CD14-positive monocyte (primary cell): ENCODE results near the gene HS6ST2. TPM values are rescaled to one million over a fixed set of nuclear protein-coding genes. Genes with fewer than 3 reads are reported as not detected.

Source experiments
- DNase-seq, 3 donors: peaks; one replicate each; pipeline ENCODE4 v3.0.0-alpha.2; 2011 to 2022
- H2AFZ ChIP-seq: 2 replicates; pipeline ENCODE4 v1.6.0; 2012; ENCODE audit warnings: mild to moderate bottlenecking, low read depth, low read length, inconsistent platforms; ENCODE audit not compliant: insufficient read depth, poor library complexity, severe bottlenecking
- H3K27ac ChIP-seq, 2 donors: 1 replicate in 1 of 2; 2 replicates in 1 of 2; pipeline ENCODE4 v1.5.1; 2012 to 2013; ENCODE audit warnings: low read length in 2 of 2, control low read depth in 1 of 2, inconsistent platforms in 1 of 2, low read depth in 1 of 2, mild to moderate bottlenecking in 1 of 2
- H3K27me3 ChIP-seq, 2 donors: one replicate each; pipeline versions ENCODE4 v1.6.0 to v1.6.1; 2011 to 2013; ENCODE audit warnings: low read length in 2 of 2; ENCODE audit not compliant: control insufficient read depth in 2 of 2, insufficient read depth in 2 of 2
- H3K36me3 ChIP-seq, 2 donors: replicated peaks in 1 of 2; 1 replicate in 1 of 2; 2 replicates in 1 of 2; pipeline versions ENCODE4 v1.5.1 to v1.6.1; 2012 to 2013; ENCODE audit warnings: low read length in 2 of 2, control low read depth in 1 of 2, inconsistent platforms in 1 of 2, mild to moderate bottlenecking in 1 of 2; ENCODE audit not compliant: insufficient read depth in 2 of 2, control insufficient read depth in 1 of 2
- H3K4me1 ChIP-seq, 2 donors: 1 replicate in 1 of 2; 2 replicates in 1 of 2; pipeline versions ENCODE4 v1.5.1 to v1.6.1; 2012 to 2013; ENCODE audit warnings: low read length in 2 of 2, control low read depth in 1 of 2, inconsistent platforms in 1 of 2, mild to moderate bottlenecking in 1 of 2, moderate library complexity in 1 of 2; ENCODE audit not compliant: insufficient read depth in 2 of 2, control insufficient read depth in 1 of 2
- H3K4me2 ChIP-seq: replicated peaks from 2 replicates; pipeline ENCODE3; 2012; ENCODE audit warnings: low read length, moderate library complexity, mild to moderate bottlenecking; ENCODE audit not compliant: poor library complexity, severe bottlenecking; ENCODE audit errors: extremely low read depth
- H3K4me3 ChIP-seq, 3 experiments: fragments of 200-600 bp in 1 of 3; sonication (generic) in 1 of 3; replicated peaks in 1 of 3; 1 replicate in 2 of 3; 2 replicates in 1 of 3; pipeline ENCODE4 v1.5.1; 2011 to 2013; ENCODE audit warnings: low read length in 3 of 3, mild to moderate bottlenecking in 3 of 3, control low read depth in 2 of 3, low read depth in 2 of 3, inconsistent platforms in 1 of 3, moderate library complexity in 1 of 3
- H3K79me2 ChIP-seq: 2 replicates; pipeline ENCODE4 v1.6.0; 2012; ENCODE audit warnings: mild to moderate bottlenecking, control low read depth, inconsistent platforms, low read length, moderate library complexity; ENCODE audit not compliant: insufficient read depth
- H3K9ac ChIP-seq: 2 replicates; pipeline ENCODE4 v1.6.0; 2017; ENCODE audit warnings: low read length, mild to moderate bottlenecking; ENCODE audit not compliant: insufficient read depth, poor library complexity, severe bottlenecking
- H3K9me3 ChIP-seq, 2 donors: replicated peaks in 1 of 2; 1 replicate in 1 of 2; 2 replicates in 1 of 2; pipeline versions ENCODE4 v1.5.1 to v1.6.1; 2012 to 2013; ENCODE audit warnings: low read length in 2 of 2, control low read depth in 1 of 2; ENCODE audit not compliant: control insufficient read depth in 1 of 2, insufficient read depth in 1 of 2
- H4K20me1 ChIP-seq: 2 replicates; pipeline ENCODE4 v1.6.0; 2012; ENCODE audit warnings: mild to moderate bottlenecking, low read length, control low read depth, moderate library complexity; ENCODE audit not compliant: insufficient read depth
- H3K27ac Mint-ChIP-seq, 7 donors: one replicate each; pipeline ENCODE4 v1.8.0; 2020; ENCODE audit warnings: mild to moderate bottlenecking in 7 of 7, mixed read lengths in 7 of 7, moderate library complexity in 6 of 7, inconsistent platforms in 2 of 7
- H3K27me3 Mint-ChIP-seq, 3 donors: one replicate each; pipeline ENCODE4 v1.8.0; 2021 to 2022; ENCODE audit warnings: low read depth in 3 of 3, mild to moderate bottlenecking in 3 of 3, mixed read lengths in 3 of 3, moderate library complexity in 3 of 3, inconsistent platforms in 1 of 3
- H3K36me3 Mint-ChIP-seq, 2 donors: one replicate each; pipeline ENCODE4 v1.8.0; 2020; ENCODE audit warnings: mixed read lengths in 2 of 2, inconsistent platforms in 1 of 2, mild to moderate bottlenecking in 1 of 2
- H3K4me1 Mint-ChIP-seq: one replicate; pipeline ENCODE4 v1.8.0; 2020; ENCODE audit warnings: mild to moderate bottlenecking, mixed read lengths
- H3K4me3 Mint-ChIP-seq, 2 donors: one replicate each; pipeline ENCODE4 v1.8.0; 2020; ENCODE audit warnings: mild to moderate bottlenecking in 2 of 2, mixed read lengths in 2 of 2, moderate library complexity in 1 of 2
- H3K9me3 Mint-ChIP-seq, 7 donors: one replicate each; pipeline ENCODE4 v1.8.0; 2020 to 2022; ENCODE audit warnings: mixed read lengths in 7 of 7, mild to moderate bottlenecking in 6 of 7, moderate library complexity in 6 of 7, inconsistent platforms in 2 of 7
- WGBS: methylation state at CpG from one replicate; pipeline ENCODE4 v1.1.5; 2013; ENCODE audit warnings: missing lambda C conversion rate; ENCODE audit not compliant: insufficient coverage; 5-methylcytosine and 5-hydroxymethylcytosine counted together
- intact Hi-C, 2 donors: fragments of 100-400 bp; cut with micrococcal nuclease; formaldehyde crosslinking; loops; one replicate each; pipeline versions ENCODE4 v1.15.0 to v1.15.1; 2023
- polyA plus RNA-seq, 3 donors: library from polyadenylated mRNA; depleted of rRNA in 1 of 3; unstranded in 2 of 3; stranded (reverse) in 1 of 3; fragments of 300-500 nt in 2 of 3; fragments of >200 nt in 1 of 3; fragmentation: Illumina TruSeq in 2 of 3; gene quantifications; 1 replicate in 2 of 3; 2 replicates in 1 of 3; pipeline ENCODE4 v1.2.3, GENCODE V29; 2012 to 2021
- TF ChIP-seq, protein P1 (sequence below): fragments of 200-600 bp; IDR thresholded peaks from one replicate; pipeline ENCODE4 v1.8.0; 2022; ENCODE audit warnings: antibody characterized with exemption, mild to moderate bottlenecking

The HS6ST2 gene
- polyA plus RNA-seq, 3 donors, result not detected

DNA sequence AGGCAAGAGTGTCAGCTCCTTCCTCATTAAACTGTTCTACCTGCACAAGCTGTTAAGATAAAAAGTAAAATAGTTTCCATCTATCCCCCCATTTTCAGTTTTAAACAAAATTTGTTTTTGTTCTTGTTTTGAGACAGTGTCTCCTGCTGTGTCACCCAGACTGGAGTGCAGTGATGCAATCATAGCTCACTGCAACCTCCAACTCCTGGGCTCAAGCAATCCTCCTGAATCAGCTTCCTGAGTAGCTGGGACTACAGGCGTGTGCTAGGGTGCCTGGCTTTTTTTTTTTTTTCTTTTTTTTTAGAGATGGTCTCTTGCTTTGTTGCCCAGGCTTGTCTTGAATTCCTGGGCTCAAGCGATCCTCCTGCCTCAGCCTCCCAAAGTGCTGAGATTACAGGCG, 105.4 kb downstream of the HS6ST2 start:
- Mint-ChIP-seq H3K27me3 (peaks cover 0 to 9% (median 0%) of the 10 kb centered on the region in 3 donors), H3K4me1 (peaks cover 7% of the 10 kb centered on the region), H3K4me3 (no peak overlapping the region), H3K36me3 (no peaks in the 10 kb centered on the region), H3K27ac (no peak overlapping the region), H3K9me3 (no peaks in the 10 kb centered on the region)
- Histone ChIP-seq H3K9me3 (no peaks in the 10 kb centered on the region), H3K36me3 (no peaks in the 10 kb centered on the region), H3K4me3 (no peak overlapping the region), H2AFZ (no peak overlapping the region), H4K20me1 (no peaks in the 10 kb centered on the region), H3K9ac (no peak overlapping the region), H3K79me2 (no peaks in the 10 kb centered on the region), H3K27me3 (no peaks in the 10 kb centered on the region), H3K4me2 (no peak overlapping the region), H3K4me1 (no peaks in the 10 kb centered on the region), H3K27ac (no peak overlapping the region)
- TF ChIP-seq, protein P1, sequence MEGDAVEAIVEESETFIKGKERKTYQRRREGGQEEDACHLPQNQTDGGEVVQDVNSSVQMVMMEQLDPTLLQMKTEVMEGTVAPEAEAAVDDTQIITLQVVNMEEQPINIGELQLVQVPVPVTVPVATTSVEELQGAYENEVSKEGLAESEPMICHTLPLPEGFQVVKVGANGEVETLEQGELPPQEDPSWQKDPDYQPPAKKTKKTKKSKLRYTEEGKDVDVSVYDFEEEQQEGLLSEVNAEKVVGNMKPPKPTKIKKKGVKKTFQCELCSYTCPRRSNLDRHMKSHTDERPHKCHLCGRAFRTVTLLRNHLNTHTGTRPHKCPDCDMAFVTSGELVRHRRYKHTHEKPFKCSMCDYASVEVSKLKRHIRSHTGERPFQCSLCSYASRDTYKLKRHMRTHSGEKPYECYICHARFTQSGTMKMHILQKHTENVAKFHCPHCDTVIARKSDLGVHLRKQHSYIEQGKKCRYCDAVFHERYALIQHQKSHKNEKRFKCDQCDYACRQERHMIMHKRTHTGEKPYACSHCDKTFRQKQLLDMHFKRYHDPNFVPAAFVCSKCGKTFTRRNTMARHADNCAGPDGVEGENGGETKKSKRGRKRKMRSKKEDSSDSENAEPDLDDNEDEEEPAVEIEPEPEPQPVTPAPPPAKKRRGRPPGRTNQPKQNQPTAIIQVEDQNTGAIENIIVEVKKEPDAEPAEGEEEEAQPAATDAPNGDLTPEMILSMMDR, result no peak
- intact Hi-C loops, result no loop called here
- WGBS, result no CpG with 5 or more reads among the region's 3 CpGs
- peak in 1 of 3 donors; percentile 1 for DNase-seq

DNA sequence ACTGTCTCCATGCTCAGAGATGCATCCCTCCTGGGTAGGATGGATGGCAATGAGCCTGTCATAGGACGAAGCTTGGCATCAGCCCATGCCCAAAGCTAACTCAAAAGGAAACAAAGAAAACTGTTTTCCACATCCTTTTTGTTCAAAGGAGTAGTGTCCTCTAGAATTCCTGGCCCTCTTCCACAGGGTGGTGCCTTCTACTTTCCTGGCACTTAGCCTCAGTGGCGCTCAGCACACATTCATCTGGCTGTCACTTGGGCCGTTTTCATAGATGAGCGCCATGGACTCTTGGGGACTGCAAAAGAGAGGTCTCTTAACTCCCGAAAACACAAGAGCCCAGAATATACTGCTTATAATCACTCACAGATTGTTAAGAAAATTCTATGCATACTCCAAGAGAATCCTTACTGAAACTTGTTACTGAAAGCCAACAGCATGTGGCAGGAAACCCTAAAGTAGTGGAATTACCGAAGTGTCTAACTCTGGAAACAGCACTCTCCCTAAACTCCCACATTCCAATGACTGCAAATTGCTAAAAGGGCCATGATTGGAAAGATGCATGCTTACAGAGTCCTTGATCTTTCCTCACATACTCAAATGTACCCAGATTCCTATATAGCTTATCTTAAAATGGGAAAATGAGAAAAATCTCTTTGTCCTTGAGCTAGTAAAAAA, 110.0 kb downstream of the HS6ST2 start:
- no peak for DNase-seq
- Mint-ChIP-seq H3K36me3 (no peaks in the 10 kb centered on the region), H3K9me3 (peaks cover 0 to 1% (median 0%) of the 10 kb centered on the region in 7 donors), H3K27ac (no peak overlapping the region), H3K4me3 (no peak overlapping the region), H3K4me1 (peaks cover 7% of the 10 kb centered on the region), H3K27me3 (peaks cover 0 to 9% (median 0%) of the 10 kb centered on the region in 3 donors)
- H3K27ac ChIP-seq, result no peak overlapping the region
- H3K4me3 ChIP-seq, result no peak overlapping the region
- no peak overlapping the region for H2AFZ ChIP-seq
- H4K20me1 ChIP-seq, result no peaks in the 10 kb centered on the region
- peaks cover 0 to 3% of the 10 kb centered on the region in 2 donors for H3K27me3 ChIP-seq
- H3K79me2 ChIP-seq, result no peaks in the 10 kb centered on the region
- H3K9me3 ChIP-seq, result no peaks in the 10 kb centered on the region
- WGBS, result 94% methylated on average over 2 of the region's 6 CpGs
- no peak overlapping the region for H3K9ac ChIP-seq
- no peaks in the 10 kb centered on the region for H3K4me1 ChIP-seq
- H3K4me2 ChIP-seq, result no peak overlapping the region
- TF ChIP-seq, protein P1, result no peak
- intact Hi-C loops, result no loop called here
- H3K36me3 ChIP-seq, result no peaks in the 10 kb centered on the region
